ENCODE data around the gene ABCA2. TPM values are rescaled to one million over a fixed set of nuclear protein-coding genes. Genes with fewer than 3 reads are reported as not detected.
A peak's percentile ranks its signal among the peaks of the same experiment; 100 is the strongest.

Gene ABCA2
- total RNA-seq, 1 donor from 2014 or later = 7.5 TPM

- Mint-ChIP-seq H3K27ac (peak overlapping the region; percentile 88), H3K27me3 (no peaks in the 10 kb centered on the region), H3K9me3 (no peaks in the 10 kb centered on the region), H3K4me1 (peaks cover 62% of the 10 kb centered on the region), H3K36me3 (ENCODE audit: low read depth) (no peaks in the 10 kb centered on the region), H3K4me3 (peak overlapping the region; percentile 80)
- ATAC-seq (ENCODE audit: low read depth) = no peak
- DNase-seq = no peak
- CTCF ChIA-PET = interaction anchor here (0.8 to 1.6 kb wide), 5 partner anchors 14 to 247 kb away, joined by 3 to 4 read pairs (median 3); partner anchors contain the start of gene SAPCD2
- intact Hi-C loops (cut with micrococcal nuclease) = no loop called here
- POLR2A ChIA-PET = interaction anchor here (0.5 to 0.6 kb wide), 2 partner anchors 225 to 305 kb away, joined by 3 read pairs; partner anchors contain the start of gene RABL6
- TF ChIP-seq, protein P1, sequence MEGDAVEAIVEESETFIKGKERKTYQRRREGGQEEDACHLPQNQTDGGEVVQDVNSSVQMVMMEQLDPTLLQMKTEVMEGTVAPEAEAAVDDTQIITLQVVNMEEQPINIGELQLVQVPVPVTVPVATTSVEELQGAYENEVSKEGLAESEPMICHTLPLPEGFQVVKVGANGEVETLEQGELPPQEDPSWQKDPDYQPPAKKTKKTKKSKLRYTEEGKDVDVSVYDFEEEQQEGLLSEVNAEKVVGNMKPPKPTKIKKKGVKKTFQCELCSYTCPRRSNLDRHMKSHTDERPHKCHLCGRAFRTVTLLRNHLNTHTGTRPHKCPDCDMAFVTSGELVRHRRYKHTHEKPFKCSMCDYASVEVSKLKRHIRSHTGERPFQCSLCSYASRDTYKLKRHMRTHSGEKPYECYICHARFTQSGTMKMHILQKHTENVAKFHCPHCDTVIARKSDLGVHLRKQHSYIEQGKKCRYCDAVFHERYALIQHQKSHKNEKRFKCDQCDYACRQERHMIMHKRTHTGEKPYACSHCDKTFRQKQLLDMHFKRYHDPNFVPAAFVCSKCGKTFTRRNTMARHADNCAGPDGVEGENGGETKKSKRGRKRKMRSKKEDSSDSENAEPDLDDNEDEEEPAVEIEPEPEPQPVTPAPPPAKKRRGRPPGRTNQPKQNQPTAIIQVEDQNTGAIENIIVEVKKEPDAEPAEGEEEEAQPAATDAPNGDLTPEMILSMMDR (IDR thresholded peaks at IDR 0.05) = no peak
Observed at GRCh38 chr9:137032858-137033257, 4.8 kb upstream of the ABCA2 start.

DNA sequence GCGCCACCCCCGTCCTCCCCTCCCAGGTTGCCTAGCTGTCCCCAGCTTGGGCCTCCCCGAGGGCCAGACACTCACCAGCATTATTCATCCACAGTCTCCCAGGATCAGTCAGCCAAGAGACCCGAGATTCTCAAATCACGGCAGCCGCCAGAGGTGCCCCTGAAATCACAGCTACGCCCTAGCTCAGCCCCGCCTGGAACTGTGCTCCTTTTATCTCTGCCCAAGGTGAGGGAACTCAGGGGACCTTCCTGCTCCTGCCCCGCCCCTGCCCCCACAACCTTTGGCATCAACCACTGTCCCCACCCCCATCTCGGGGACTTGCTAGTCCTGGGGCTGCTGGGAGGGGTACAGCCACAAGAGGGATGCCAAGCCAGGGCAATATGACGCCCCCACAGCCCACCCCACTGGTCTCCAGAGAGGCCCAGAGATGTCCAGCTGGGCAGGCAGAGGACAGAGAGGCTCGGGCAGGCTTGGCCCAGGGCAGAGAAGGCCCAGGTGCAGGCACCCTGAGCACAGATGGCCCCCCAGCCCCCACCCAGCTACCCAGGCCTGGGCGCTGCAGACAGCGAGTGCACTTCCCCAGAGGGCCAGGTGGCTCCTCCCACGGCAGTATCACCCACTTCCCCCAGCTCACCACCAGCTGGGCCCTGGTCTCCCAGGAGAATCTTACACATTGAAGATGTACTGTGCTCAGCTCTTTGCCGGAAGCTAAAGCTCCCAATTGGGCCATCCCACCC lies 4.0 kb upstream of the ABCA2 start, which contains the start of gene FUT7:
Gene FUT7, minus strand, starts transcription at position 185 of the 737 bp plus-strand sequence. Its CDS starts 97 bp downstream, at position 88.
- H3K9me3 Mint-ChIP-seq = no peaks in the 10 kb centered on the region
- TF ChIP-seq, protein P1 (IDR thresholded peaks at IDR 0.05) = no peak
- ATAC-seq (ENCODE audit: low read depth) (peak; percentile 56), DNase-seq (peak; percentile 62)
- no peaks in the 10 kb centered on the region for H3K36me3 Mint-ChIP-seq (ENCODE audit: low read depth)
- peak within 1 kb of the TSS; percentile 80 for H3K4me3 Mint-ChIP-seq
- no peaks in the 10 kb centered on the region for H3K27me3 Mint-ChIP-seq
- peaks cover 65% of the 10 kb centered on the region for H3K4me1 Mint-ChIP-seq
- intact Hi-C loops (cut with micrococcal nuclease) = no loop called here
- POLR2A ChIA-PET = interaction anchor here (0.5 to 1.4 kb wide), 12 partner anchors 14 to 304 kb away, joined by 3 to 8 read pairs (median 3); partner anchors contain the start of genes MAN1B1, NPDC1, RABL6 and SAPCD2
- peak within 1 kb of the TSS; percentile 89 for H3K27ac Mint-ChIP-seq
- CTCF ChIA-PET = interaction anchor here (0.7 to 1.6 kb wide), 7 partner anchors 15 to 274 kb away, joined by 3 to 4 read pairs (median 3); partner anchors contain the start of genes LCN8 and SAPCD2

DNA sequence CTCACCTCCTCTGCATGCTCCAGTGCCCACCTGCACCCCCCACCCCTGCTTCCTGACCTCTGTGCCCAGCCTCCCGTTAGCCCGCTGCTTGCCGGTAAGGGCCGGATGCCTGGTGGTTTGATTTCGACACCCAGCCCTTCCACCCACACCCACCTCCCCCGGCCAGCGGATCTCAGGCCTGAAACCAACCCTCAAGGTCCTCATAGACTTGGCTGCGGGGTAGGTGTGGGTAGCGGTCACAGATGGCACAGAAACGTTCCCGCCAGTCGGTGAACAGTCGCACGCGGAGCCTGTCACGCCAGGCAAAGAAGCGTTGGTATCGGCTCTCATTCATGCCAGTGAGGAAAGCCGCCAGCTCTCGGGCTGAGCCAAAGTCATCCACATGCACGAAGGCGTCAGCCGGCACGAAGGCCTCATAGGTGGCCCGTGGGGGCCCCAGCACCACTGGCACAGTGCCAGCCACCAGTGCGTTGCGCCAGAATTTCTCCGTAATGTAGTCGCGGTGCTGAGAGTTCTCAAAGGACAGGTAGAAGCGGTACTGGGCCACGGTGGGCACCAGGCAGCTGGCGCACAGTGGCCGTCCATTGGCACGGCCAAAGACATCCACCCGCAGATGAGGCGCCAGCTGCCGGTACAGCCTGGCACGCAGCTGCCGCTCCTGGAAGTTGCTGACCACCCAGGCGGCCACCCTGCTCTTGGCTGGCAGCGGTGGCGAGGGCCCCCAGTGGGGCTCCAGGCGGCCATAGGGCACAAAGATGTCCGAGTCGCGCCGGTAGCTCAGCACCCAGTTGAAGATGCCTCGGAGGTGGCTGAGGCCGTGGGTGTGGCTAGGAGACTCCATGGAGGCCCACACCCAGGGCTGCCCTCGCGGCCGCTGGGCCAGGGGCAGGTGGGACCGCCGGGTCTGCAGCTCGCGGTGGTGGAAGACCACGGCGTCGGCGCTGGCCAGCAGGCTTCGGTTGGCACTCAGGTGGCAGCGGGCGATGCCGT lies 2.8 kb upstream of the ABCA2 start:
- Mint-ChIP-seq H3K27ac (peak overlapping the region; percentile 85), H3K4me3 (peak overlapping the region; percentile 76), H3K4me1 (peaks cover 76% of the 10 kb centered on the region), H3K36me3 (ENCODE audit: low read depth) (no peaks in the 10 kb centered on the region), H3K9me3 (no peaks in the 10 kb centered on the region), H3K27me3 (no peaks in the 10 kb centered on the region)
- DNase-seq (peak; percentile 52), ATAC-seq (ENCODE audit: low read depth) (no peak)
- ChIA-PET CTCF (interaction anchor here (1.1 to 2.5 kb wide), 5 partner anchors 16 to 244 kb away, joined by 3 to 11 read pairs (median 4); partner anchors contain the start of gene CLIC3), POLR2A (interaction anchor here (0.6 to 1.4 kb wide), 5 partner anchors 56 to 381 kb away, joined by 3 to 4 read pairs (median 4); partner anchors contain the start of genes MAN1B1 and TUBB4B)
- intact Hi-C loops (cut with micrococcal nuclease) = no loop called here
- TF ChIP-seq, protein P1 (IDR thresholded peaks at IDR 0.05) = no peak

GRCh38 chr9:137030006-137030405 lies 2.0 kb upstream of the ABCA2 start:
- CTCF ChIA-PET = interaction anchor here (0.8 to 2.5 kb wide), 23 partner anchors 8 to 264 kb away, joined by 3 to 15 read pairs (median 6); partner anchors contain the start of genes CLIC3, MAN1B1, PAXX and TRAF2

More at GRCh38 chr9:137030006-137030405, 2.0 kb upstream of the ABCA2 start:
- intact Hi-C loops (cut with micrococcal nuclease) = no loop called here
- ATAC-seq (ENCODE audit: low read depth) (no peak), DNase-seq (no peak)
- Mint-ChIP-seq H3K27me3 (no peaks in the 10 kb centered on the region), H3K36me3 (ENCODE audit: low read depth) (no peaks in the 10 kb centered on the region), H3K4me3 (peak overlapping the region; percentile 76), H3K9me3 (no peaks in the 10 kb centered on the region), H3K27ac (peak overlapping the region; percentile 85), H3K4me1 (peaks cover 74% of the 10 kb centered on the region)
- TF ChIP-seq, protein P1 (IDR thresholded peaks at IDR 0.05) = no peak
- POLR2A ChIA-PET = interaction anchor here (0.5 to 1.4 kb wide), 7 partner anchors 38 to 240 kb away, joined by 3 to 10 read pairs (median 3); partner anchors contain the start of gene PAXX
